HG02588 (cell line): ENCODE measurements around the gene KCNC2.

Experiments
- ATAC-seq: cut with Tn5 transposase; IDR thresholded peaks from one replicate; pipeline ENCODE4 v1.9.1; 2021; ENCODE audit warnings: mild to moderate bottlenecking, moderate library complexity; ENCODE audit not compliant: unreplicated experiment

KCNC2 gene

DNA sequence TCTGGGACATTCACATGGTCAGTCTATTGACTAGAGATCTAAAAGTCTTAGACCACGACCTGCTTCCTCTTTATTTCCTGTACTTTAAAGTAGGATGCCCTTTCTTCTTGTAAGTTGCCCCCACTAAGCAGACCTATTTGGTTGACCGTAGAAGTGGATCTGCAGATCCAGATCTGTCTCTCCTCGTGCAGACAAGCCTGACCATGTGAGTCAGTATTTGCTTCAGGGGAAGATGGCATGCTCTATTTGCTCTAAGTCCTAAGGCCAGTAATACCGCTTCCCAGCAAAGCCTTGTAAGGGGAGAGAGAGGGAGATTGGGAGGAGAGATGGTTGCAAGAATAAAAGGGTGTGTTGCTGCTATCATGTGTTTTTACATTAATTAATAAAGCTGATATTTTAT lies 46.8 kb downstream of the KCNC2 start:
- ATAC-seq: no peak

DNA sequence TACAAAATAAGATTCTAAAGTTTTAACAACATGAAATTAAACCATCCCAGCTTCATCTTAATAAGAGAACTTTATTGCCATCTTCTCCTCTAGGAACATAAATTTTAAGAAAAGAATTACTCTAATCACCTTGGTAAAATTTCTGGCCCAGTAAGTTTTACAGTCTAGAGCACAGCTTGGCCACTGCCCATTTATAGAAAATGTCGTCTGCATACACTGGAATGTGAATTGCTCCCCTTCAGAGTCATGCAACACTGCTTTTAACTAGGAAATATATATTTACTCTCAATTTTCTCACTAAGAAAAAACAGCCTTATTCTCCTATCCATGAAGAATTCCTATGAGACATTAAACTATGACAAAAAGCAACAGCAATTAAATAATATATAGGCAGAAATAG lies 48.2 kb downstream of the KCNC2 start:
- ATAC-seq: no peak

DNA sequence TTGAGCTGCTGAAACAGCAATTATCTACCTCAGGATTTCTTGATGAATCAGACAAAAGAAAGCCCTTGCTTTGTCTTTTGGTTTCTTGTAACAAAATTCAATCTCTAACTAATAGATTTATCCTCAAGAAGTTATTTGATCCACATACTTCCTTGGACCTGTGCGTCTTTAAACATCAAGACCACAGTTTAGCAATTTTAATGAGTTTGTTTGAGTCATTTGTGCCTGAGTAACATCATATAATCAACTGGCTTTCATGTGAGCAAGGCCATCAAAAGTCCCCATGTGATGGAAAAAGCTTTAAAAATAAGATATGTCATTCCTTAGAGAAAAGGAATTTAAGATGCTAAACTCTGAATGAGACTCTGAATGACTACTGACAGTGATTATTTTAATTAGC lies 52.3 kb downstream of the KCNC2 start:
- ATAC-seq: no peak

DNA sequence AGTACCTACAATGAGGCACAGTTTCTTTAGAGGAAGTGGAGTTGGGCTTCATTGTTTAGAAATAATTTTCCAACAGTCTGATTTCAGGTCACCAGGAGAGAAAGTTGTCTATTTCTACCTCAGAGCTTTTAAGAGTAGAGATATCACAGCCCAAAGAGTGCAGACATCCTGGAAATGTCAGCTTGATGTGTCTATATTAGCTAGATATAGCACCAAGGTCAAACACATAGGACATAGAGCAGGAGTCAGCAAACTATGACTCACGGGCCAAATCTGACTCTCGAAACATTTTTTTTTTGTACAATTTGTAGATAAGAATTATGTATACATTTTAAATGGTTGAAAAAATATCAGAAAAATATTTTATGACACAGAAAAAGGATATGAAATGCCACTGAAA lies 53.7 kb downstream of the KCNC2 start:
- no peak for ATAC-seq

DNA sequence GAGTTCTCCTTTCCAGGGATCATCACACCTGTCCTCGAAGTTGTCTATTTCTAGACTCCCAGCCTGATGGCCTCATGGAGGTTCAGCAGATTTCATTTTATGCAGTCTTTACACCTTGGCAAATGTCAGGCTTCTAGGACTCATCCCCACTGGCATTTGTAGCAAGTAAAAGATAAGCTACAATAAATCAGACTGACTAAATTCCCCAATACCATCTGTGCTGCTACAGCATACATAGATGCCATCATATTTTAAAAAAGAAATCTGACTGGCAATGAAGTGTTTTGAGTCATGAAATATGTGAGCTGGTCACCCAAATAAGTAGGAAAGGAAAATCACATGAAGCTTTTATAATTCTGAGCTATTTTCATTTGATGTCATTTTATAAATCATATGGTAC lies 55.3 kb downstream of the KCNC2 start:
- no peak for ATAC-seq

DNA sequence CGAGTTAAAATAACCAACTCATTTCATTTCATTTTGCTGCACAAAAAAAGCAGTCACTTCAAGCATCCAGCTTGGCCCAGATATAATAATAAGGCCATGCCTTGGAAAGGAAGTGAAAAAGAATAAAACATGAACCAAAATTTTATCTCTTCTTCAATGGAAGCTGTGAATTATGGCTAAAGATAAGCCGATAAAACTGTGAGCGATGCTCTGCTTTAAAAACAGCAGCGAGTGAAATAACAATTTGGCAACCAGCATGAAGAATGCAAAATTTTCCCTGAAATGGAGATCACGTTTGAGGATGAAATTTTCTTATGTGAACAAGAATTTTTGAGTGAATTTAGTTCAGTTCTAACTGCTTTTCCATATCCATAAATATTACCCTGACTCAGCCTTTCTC lies 70.4 kb downstream of the KCNC2 start:
- no peak for ATAC-seq

DNA sequence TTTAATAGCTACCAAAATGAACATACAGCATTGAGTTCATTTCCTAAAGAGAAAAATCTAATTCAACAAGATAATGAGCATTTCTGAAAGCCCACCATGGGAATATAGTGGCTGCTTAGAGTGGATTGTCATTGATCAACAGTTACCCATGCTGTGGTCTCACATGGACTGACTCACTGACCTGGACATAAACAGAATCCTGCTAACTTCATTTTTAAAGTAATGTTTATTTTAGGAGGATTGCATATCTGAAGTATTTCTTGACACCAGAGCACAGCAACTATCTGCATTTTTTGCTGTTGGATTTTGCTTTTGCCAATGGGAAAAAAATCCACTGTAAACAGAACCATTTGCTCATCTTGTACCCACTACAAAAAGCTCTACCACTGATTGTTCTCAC lies 71.7 kb downstream of the KCNC2 start:
- ATAC-seq: no peak

DNA sequence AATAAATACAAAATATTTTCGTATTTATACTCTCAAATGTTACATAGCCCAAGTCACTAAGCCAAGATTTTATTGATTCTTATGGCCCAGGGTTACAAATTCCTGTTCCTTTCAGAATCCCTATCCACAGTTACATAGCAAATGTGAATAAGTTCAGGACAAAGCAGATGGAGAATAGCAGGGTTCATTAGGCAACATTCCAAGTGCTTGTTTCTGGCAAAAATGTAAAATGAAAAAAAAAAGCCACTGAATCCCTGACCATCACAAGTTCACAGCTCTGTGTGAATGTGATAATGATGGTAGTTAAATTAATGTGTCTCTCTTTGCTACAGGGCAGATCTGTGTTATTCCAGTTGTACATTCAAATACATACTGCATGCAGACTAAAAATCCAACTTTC lies 74.6 kb downstream of the KCNC2 start:
- ATAC-seq: no peak

DNA sequence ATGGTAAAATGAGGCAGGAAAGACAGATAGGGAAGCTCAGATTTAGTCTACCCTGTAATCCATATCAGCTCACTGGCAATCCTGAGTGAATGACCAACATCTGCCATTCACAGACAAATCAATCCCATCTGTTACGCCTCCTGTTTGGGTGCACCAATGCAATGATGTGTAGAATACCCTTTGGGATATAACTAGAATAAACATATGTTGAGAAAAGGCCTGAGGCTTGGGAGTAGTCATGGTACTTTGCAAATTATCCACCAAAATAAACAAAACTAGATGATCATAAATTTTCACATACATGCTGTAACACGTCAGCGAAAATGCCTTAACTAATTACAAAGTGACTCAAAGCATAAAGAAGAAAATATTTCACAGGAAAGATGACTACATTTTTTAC lies 78.8 kb downstream of the KCNC2 start:
- no peak for ATAC-seq

DNA sequence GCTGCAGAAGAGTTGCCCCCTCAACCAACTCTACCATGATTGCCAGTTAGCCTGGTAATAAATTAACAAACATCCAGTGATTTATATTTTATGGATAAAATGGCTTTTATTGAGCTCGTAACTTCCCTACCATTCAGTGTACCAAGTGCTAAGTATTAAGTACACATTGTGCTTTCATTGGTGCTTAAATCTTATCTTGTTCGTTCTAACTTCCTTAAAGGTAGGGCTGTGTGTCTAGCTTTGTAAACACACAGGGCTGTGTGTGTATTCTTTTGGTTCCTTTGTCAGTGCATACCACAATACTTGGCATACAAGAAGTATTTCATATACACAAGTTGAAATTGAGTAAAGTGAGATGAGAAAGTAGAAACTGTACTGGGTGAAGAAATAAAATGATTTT lies 80.4 kb downstream of the KCNC2 start:
- no peak for ATAC-seq

DNA sequence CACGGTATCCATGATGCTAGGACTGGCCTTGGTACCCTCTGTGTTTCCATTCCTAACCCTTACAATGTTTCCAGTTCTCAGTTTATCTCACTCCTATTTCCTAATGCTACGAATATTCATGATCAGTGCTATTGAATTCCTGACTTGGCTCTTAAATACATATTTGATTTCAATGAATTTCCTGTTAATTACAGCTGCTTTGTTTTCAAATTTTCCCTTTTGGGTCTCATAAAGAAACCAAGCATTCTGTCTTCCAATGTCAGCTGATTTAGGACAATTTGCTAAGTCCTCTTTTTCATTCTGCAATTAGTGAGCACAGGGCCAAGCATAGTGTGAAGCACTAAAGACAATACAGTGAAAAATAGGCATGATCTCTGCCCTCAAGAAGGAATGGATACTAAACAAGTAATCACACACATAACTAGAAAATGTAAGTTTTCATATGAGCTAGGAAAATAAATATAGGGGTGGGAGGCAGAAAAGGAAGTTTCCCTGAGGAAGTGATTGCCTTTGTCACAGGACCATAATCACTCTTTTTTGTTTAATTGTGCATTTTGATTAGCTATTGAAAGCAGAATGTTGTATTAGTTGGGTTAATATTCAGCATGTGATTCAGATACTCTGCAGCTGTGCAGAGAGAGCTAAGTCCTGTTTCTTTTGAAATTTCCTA lies 88.5 kb downstream of the KCNC2 start:
- ATAC-seq: no peak

DNA sequence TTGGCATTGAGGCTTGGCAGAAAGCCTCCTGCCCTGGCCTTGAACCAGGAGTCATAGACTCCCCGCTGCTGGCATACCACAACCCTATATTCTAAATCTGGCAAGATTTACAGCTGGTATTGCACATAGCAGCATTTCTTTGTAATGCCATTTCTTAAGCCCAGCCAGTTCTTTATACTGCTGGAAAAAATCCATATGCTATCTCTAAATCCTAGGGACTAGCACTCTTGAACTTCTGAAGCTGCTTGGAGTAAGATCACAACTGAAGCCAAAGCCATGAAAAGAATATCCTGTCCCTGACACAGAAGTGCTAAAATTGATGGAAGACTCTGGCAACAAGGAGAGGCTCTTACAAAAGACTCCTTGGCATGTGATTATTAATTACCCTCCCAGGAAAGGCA lies 89.3 kb downstream of the KCNC2 start:
- ATAC-seq: no peak

DNA sequence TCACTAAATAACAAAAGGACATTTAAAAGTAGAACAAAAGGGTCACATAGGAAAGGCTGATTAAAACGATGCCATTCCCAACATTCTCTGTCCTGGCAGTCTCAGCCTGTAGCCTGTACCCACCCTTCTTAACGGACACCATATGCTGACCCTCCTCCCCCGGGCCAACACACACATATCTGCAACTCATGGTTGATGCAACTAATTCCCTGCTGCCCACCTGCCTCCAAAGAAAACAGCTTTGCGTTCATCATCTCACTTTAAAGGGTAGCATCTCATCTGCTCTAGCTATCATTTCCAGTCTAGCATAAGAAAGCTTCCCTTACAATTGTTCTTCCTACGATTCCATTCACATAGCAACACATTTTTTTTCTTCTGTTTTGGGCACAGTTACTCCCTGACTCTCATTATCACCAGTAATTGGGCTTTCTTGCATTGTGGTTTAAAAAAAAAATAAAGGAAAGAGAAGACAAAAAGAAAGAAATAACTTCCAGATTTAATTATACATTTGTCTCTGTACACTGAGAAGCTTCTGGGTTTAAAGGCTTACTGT lies 92.9 kb downstream of the KCNC2 start:
- ATAC-seq: no peak

DNA sequence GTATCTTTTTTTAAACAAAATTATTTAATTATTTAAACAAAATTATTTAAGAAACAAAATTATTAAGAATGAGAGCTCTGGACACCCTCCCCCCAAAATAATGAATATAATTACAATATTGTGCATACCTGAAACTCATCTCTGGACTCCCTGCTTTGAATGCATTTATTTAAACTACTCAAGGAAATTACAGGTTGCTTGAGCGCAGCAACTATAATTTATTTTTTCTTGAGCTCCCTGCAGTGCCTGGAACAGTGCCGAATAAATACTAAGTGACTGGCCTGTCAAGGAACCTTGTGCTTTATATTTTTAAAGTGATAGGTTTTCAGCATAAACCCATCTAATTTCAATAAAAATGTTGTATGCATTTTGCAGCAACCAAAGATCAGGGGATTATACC lies 93.9 kb downstream of the KCNC2 start:
- no peak for ATAC-seq

DNA sequence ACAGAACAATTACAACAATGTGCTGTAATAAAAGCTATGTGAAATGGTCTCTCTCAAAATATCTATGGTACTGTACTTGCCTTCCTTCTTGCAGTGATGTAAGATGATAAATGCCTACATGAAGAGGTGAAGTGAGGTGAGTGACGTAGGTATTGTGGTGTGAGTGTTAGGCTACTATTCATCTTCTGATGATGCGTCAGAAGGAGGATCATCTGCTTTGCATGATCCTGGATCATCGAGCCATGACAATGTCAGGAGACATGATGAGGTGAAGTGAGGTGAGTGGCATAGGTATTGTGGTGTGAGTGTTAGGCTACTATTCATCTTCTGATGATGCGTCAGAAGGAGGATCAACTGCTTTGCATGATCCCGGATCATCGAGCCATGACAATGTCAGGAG lies 105.8 kb downstream of the KCNC2 start:
- no peak for ATAC-seq

DNA sequence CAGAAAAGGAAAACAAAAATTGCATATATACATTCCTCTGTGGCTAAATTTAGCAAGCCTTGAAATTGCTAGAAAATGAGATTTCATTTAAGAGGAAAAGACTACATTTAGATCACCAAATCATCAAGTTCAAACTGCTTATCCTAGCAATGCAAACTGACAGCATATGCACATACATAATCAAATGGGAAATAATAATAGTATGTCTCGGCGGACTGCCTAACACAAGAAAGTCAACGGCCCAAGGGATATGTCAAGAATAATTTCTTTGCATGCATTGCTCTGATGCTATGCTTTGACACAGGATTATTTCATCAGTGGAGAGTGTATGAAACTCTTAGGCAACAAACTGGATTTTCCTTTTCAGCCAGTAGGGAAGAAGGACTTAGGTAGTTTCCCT lies 107.9 kb downstream of the KCNC2 start:
- no peak for ATAC-seq

DNA sequence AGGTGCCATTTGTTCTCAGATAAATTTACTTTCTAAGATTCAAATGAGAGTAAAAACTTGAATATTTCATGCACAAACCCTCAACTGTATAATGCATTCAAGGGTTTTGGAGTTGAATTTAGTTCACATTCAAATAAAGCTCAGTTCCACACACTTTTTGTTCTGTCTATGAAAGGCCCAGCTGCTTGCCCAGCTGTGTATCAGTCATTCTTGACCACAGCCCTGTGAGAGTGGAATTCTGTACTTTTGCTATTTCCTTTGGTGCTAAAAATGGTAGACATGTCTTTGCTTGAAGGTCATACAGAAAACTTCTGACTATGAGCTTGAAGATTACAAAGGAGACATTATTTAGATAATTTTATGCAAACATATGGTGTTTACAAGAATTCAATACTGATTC lies 110.4 kb downstream of the KCNC2 start:
- no peak for ATAC-seq

DNA sequence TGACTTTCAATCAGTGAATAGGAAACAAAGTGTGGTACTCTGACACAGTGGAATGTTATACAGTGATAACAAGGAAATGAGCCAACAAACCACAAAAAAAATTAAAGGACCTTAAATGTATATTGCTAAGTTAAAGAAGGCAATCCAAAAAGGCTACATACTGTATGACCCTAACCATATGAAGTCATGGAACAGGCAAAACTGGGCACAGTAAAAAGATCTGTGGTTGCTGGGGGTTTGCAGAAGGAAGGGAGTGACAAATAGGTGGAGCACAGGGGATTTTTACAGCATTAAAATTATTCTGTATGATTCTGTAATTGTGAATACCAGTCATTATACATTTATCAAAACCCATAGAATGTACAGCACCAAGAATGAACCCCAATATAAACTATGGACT lies 112.6 kb downstream of the KCNC2 start:
- no peak for ATAC-seq

DNA sequence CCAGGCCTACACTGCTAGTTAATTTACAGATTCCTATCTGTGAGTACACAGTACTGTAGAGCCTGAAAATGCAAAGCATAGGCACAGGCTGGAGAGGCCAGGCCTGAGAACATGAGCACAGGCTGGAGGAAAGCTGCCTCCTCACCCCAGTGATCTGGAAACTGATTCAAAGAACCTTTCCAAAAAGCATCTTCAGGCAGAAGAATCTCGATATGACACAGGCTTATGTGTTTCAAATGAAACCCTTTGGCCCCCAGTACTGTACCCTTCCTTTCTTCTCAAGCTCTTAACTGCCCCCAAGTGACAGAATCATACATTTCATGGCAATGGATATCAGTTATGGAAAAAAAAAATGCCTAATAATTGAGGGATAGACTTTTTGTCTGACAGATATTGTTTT lies 122.0 kb downstream of the KCNC2 start:
- ATAC-seq: no peak

DNA sequence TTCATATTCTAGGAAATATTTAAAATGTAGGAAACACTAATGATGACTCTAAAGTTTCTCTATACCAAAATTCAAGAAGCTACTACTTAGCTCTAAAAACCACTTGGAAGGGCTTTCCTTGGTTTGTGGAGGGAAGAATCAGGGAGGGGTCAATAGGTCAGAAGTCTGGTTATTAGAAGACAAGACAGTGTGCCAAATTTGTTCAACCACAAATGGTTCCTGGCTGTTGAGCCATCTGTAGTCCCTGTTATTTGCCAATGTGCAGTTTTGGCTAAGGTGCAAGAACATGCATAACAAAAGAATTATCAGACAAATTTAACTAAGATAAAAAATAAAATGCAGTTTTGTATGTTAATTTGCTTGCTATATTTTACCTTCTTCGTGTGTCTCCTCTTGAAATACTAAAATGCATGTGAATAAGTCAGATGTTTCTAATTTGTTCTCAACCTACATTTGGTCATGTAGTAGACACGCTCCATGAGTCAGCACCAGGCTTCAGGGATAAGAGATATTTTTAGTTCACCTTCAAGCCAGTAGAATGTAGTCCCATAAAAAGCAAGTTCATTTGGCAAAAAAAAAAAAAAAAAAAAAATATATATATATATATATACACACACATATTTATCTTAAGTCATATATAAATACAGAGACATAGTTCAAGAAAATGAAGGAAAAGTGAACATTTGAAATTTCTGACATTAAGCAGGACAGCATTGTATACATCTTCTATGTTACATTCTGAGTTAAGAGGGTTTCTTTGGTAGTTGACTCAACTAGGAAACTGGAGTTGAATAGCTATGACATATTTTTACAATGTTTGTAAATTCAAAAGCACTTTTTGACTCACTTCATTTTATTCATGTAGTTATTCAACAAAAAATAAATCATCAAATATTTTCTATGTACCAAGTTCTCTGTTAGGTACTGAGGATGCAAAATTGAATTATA lies 123.3 kb downstream of the KCNC2 start:
- no peak for ATAC-seq

DNA sequence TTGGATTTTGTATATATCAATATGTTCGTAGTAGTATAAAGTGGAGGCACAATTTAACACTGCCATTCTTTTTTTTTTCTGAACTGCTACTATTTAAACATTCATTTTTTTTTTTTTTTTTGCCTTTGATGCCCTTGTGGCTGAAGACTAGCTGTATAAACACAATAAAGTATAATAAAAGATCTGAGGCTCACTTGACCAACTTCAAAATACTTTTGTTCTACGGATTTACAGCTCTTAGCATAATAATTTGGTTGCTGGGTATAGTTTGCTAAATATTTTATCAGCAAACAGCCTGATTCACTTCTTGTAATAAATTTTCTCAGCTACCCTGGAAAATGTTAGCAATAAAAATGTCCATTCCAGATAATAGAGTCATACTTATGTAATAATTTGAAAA lies 128.3 kb downstream of the KCNC2 start:
- no peak for ATAC-seq

DNA sequence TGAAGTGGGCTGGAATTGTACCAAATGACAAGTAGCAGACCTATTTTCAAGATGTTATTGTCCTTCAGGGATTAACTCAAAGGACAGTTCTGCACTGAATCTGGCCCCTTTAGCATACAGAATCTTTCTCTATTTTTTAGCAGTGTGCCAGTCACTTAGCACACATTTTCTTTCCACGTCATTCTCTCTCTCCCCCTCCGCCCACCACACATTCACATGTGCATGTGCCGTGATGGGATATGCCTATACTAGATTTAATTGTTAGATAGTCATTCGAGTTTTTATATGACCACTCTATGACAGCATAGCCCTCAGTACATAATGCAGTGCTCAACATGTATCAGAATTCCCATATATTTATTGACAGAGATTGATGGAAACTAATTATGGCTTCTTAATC lies 129.1 kb downstream of the KCNC2 start:
- no peak for ATAC-seq
